ENCODE data around the gene RFPL4A.

DNA sequence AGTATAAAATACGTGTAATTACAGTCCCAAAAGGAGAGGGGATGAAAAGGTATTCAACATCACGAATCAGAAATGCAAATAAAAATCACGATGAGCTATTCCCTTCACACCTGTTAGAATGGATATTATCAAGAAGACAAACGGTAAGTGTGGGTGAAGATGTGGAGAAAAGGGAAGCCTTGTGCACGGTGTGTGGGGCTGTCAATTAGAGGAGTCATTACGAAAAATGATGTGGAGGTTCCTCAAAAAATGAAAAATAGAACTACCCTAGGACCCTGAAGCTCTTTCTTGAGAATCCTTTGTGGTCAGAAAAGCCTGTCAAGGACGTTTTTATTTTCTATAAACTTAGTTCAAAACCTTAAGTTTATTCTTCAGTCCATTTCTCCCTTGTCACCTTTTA is 53.6 kb downstream of the RFPL4A start:
- TF ChIP-seq CTCF (IDR thresholded peaks at IDR 0.05) (no peak), POLR2A (IDR thresholded peaks at IDR 0.05) (no peak)
